Measurements from ENCODE around the gene SLC43A2. TPM values are rescaled to one million over a fixed set of nuclear protein-coding genes. Genes with fewer than 3 reads are reported as not detected.
A peak's percentile ranks its signal among the peaks of the same experiment; 100 is the strongest.

Gene SLC43A2
- total RNA-seq, 4 donors from 2014 or later, result 7.1 to 20.0 (median 13.7) TPM

DNA sequence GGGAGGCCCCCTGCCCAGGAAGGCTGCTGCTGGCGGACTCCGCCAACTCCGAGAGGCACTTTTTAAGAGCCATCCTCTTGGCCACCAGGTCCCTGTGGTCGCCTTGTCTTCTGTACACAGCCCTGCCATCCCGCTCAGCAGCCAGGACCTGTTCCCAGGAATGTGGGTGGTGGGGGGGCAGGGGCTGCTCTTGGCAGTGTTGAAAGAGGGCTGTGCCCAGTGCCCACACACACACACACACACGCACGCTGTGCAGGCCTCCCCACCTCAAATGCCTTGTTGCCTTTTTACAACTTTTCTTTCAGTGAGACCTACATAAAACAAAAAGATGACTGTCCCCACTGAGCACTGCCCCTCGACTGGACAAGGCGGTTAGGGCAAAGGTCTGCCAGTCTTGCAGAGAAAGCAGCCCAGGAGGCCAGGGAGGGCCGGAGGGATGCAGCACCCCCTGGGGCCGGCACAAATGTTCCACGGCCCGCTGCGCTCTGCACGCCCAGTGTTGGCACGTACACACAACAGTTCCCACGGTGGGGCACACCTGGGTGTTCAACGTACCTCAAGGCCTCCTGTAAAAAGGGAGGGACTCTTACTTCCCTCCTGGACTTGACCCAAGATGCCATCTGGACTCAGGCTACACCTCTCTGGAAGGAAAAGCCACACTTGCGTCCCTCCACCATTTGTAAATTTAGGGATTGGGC, 47.5 kb downstream of the SLC43A2 start:
- H3K27ac ChIP-seq (replicated peaks in 1 of 4), result no peak overlapping the region
- no peak overlapping the region for H3K4me3 ChIP-seq
- TF ChIP-seq POLR2A (IDR thresholded peaks at IDR 0.05; ENCODE audit: low read depth) (no peak), POLR2AphosphoS5 (IDR thresholded peaks at IDR 0.05) (no peak)
- H3K4me1 ChIP-seq, result peaks cover 18 to 23% (median 21%) of the 10 kb centered on the region in 4 donors
- H3K36me3 ChIP-seq, result peaks cover 0 to 38% (median 3%) of the 10 kb centered on the region in 4 donors
- H3K9me3 ChIP-seq, result no peaks in the 10 kb centered on the region
- H3K27me3 ChIP-seq, result no peaks in the 10 kb centered on the region
- 84% methylated on average over 19 of the region's 19 CpGs for WGBS
- no peak for DNase-seq (ENCODE audit: extremely low spot score)
- intact Hi-C loops (cut with DNase I), result no loop called here

DNA sequence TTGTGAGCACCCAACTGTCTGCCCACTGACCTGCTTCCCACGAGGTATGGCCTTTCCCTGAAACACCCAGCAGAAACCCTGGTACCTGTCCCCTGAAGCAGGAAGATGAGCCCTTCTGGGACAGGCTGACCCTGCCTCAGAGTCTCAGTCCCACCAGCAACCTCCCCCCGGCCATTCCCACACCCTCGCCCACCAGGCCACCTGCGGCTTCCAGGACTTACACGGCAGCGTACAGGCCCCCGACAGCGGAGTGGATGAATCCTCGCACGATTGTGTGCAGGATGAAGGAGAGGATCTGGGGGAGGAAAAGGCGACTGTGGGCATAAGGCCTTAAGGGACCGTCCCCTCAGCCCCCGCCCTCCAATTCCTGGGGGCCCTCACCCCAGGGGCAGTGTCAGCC, 50.6 kb downstream of the SLC43A2 start:
- Histone ChIP-seq H3K36me3 (peaks cover 0 to 12% (median 0%) of the 10 kb centered on the region in 4 donors), H3K4me3 (no peak overlapping the region), H3K4me1 (peaks cover 35 to 43% (median 42%) of the 10 kb centered on the region in 4 donors), H3K27ac (replicated peaks in 1 of 4) (peak overlapping the region; percentile 84 to 91 (median 84)), H3K9me3 (no peaks in the 10 kb centered on the region), H3K27me3 (no peaks in the 10 kb centered on the region)
- intact Hi-C loops (cut with DNase I), result loop anchor here (5.0 kb wide), 1 partner anchor 69 kb away; the partner anchor contains the start of genes RILP and SCARF1
- WGBS, result 97% methylated on average over 13 of the region's 13 CpGs
- DNase-seq (ENCODE audit: extremely low spot score), result no peak
- TF ChIP-seq POLR2AphosphoS5 (IDR thresholded peaks at IDR 0.05) (no peak), POLR2A (IDR thresholded peaks at IDR 0.05; ENCODE audit: low read depth) (no peak), EP300 (IDR thresholded peaks at IDR 0.05) (no peak)
- TF ChIP-seq, protein P1, sequence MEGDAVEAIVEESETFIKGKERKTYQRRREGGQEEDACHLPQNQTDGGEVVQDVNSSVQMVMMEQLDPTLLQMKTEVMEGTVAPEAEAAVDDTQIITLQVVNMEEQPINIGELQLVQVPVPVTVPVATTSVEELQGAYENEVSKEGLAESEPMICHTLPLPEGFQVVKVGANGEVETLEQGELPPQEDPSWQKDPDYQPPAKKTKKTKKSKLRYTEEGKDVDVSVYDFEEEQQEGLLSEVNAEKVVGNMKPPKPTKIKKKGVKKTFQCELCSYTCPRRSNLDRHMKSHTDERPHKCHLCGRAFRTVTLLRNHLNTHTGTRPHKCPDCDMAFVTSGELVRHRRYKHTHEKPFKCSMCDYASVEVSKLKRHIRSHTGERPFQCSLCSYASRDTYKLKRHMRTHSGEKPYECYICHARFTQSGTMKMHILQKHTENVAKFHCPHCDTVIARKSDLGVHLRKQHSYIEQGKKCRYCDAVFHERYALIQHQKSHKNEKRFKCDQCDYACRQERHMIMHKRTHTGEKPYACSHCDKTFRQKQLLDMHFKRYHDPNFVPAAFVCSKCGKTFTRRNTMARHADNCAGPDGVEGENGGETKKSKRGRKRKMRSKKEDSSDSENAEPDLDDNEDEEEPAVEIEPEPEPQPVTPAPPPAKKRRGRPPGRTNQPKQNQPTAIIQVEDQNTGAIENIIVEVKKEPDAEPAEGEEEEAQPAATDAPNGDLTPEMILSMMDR (IDR thresholded peaks at IDR 0.05), result no peak

DNA sequence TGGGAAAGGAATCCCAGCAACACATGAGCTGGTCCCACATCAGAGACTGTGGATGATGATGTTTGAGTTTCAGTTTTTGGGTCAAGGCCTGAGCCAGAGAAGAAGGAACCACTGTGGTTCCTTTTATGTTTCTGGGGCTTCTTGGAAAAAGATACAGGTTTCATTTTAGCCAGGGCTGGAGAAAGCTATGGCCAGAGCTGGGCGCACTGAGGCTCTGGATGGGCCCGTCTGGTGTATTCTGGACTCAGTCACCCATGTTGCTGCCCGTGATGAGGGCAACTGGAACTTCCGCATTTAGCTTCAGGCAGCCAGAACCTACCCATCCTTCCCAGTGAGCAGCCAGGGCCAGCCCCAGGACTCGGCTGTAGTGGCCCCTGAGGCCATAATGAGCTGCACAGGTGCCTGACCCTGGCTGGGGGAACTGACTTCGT, 51.0 kb downstream of the SLC43A2 start:
- Histone ChIP-seq H3K4me3 (peak overlapping the region in 3 of 4 donors; percentile 6 to 18 (median 9)), H3K27me3 (no peaks in the 10 kb centered on the region), H3K27ac (replicated peaks in 1 of 4) (peak overlapping the region; percentile 84 to 91 (median 84)), H3K9me3 (no peaks in the 10 kb centered on the region), H3K4me1 (peaks cover 35 to 43% (median 42%) of the 10 kb centered on the region in 4 donors), H3K36me3 (peaks cover 0 to 8% (median 0%) of the 10 kb centered on the region in 4 donors)
- intact Hi-C loops (cut with DNase I), result loop anchor here (2.0 to 5.0 kb wide), 2 partner anchors 51 to 70 kb away; partner anchors contain the start of genes RILP, SCARF1 and SLC43A2
- TF ChIP-seq, protein P1 (IDR thresholded peaks at IDR 0.05), result no peak
- DNase-seq (ENCODE audit: extremely low spot score), result no peak
- 70% methylated on average over 5 of the region's 6 CpGs for WGBS

DNA sequence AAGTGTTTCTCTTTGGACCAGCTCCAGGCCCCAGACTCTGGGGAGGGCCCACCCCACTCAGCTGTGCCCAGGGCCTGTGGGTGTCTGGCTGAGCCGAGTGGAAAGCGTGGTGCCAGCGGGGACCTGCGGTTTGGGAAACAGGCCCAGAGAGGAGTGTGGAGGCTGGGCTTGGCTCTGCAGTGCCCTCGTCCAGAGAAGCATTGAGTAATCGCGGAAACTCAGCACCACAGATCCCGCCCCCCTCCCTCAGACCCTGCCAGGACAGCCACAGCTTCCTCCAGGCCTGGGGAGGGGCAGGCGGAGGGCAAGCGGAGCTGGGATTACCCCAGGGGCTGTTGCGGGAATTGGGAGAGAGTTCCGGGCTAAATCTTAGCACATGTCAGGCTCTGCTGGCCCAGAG, 51.5 kb downstream of the SLC43A2 start:
- peak overlapping the region; percentile 84 to 91 (median 84) for H3K27ac ChIP-seq (replicated peaks in 1 of 4)
- 28% methylated on average over 8 of the region's 12 CpGs for WGBS
- intact Hi-C loops (cut with DNase I), result loop anchor here (2.0 to 5.0 kb wide), 2 partner anchors 52 to 70 kb away; partner anchors contain the start of genes RILP, SCARF1 and SLC43A2
- peaks cover 35 to 43% (median 42%) of the 10 kb centered on the region in 4 donors for H3K4me1 ChIP-seq
- TF ChIP-seq EP300 (IDR thresholded peaks at IDR 0.05), result peak; percentile 6
- peak; percentile 81 to 87 for TF ChIP-seq POLR2AphosphoS5 (IDR thresholded peaks at IDR 0.05)
- TF ChIP-seq, protein P1 (IDR thresholded peaks at IDR 0.05), result peak in 1 of 3 experiments; percentile 4
- TF ChIP-seq POLR2A (IDR thresholded peaks at IDR 0.05; ENCODE audit: low read depth), result no peak
- peak overlapping the region in 3 of 4 donors; percentile 6 to 18 (median 9) for H3K4me3 ChIP-seq
- H3K9me3 ChIP-seq, result no peaks in the 10 kb centered on the region
- no peaks in the 10 kb centered on the region for H3K27me3 ChIP-seq
- DNase-seq (ENCODE audit: extremely low spot score), result peak; percentile 98
- H3K36me3 ChIP-seq, result peaks cover 0 to 4% (median 0%) of the 10 kb centered on the region in 4 donors

DNA sequence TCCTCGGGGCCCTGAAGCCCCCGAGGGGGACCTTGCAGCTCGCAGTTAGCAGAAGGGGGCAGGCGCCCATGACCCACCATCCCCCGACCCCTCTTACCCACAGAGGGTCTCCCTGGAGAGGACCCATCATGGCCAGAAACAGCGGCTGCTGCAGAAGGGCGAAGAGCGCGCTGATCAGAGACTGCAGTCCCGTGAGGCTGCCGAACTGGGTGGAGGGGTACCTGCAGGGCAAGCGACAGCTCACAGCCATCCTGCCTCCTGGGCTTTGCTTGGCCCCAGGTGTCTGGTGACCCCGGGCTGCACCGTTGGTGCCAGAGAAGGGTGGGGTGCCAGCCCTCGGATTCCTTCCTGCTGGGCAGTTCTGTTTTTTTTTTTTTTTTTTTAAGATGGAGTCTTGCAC, 52.1 kb downstream of the SLC43A2 start:
- H3K9me3 ChIP-seq, result no peaks in the 10 kb centered on the region
- no peak for DNase-seq (ENCODE audit: extremely low spot score)
- TF ChIP-seq POLR2A (IDR thresholded peaks at IDR 0.05; ENCODE audit: low read depth) (no peak), EP300 (IDR thresholded peaks at IDR 0.05) (no peak), POLR2AphosphoS5 (IDR thresholded peaks at IDR 0.05) (no peak)
- TF ChIP-seq, protein P1 (IDR thresholded peaks at IDR 0.05), result no peak
- no peaks in the 10 kb centered on the region for H3K36me3 ChIP-seq
- intact Hi-C loops (cut with DNase I), result loop anchor here (2.0 to 5.0 kb wide), 2 partner anchors 52 to 71 kb away; partner anchors contain the start of genes RILP, SCARF1 and SLC43A2
- peaks cover 35 to 43% (median 42%) of the 10 kb centered on the region in 4 donors for H3K4me1 ChIP-seq
- no peak overlapping the region for H3K4me3 ChIP-seq
- H3K27ac ChIP-seq (replicated peaks in 1 of 4), result peak overlapping the region; percentile 84 to 91 (median 84)
- H3K27me3 ChIP-seq, result no peaks in the 10 kb centered on the region
- WGBS, result 100% methylated on average over 3 of the region's 15 CpGs

Data from esophagus muscularis mucosa (tissue), 4 donors.